ENCODE data around the gene MYLK.
A peak's percentile ranks its signal among the peaks of the same experiment; 100 is the strongest.

MYLK gene

DNA sequence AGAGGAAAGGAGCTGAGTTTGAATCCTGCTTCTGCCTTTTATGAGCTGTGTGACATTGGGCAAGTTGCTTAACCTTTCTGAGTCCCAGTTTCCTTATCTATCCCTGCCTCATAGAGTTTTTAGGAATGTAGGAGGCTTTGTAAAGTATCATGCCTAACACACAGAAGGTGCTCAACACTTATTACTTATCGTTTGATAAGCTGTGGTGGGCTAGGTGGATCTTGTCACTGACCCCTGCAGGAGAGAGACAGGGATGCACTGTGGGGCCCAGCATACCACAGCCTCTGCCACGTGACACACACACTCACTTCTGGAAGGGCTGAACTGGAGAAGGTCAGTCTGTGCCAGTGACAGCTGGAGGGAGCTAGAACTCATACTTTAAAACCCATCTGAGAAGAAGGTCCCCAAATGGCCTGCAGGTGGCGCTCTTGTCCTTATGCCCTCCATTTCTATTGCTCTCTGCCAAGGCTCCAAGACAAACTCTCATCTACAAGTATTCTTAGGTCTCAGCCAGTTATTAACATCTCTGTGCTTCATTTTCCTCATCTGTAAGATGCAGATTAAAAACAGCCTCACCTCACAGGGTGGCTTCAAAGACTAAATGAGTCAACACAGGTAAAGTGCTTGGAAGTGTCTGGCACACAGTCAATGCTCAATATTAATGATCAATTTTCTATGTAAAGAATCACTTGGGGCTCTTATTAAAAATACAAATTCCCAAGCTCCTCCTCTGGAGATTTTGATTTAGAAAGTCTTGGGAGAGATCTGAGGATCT is 241.8 kb downstream of the MYLK start:
- DNase-seq (ENCODE audit: low spot score) = peak; percentile 92

DNA sequence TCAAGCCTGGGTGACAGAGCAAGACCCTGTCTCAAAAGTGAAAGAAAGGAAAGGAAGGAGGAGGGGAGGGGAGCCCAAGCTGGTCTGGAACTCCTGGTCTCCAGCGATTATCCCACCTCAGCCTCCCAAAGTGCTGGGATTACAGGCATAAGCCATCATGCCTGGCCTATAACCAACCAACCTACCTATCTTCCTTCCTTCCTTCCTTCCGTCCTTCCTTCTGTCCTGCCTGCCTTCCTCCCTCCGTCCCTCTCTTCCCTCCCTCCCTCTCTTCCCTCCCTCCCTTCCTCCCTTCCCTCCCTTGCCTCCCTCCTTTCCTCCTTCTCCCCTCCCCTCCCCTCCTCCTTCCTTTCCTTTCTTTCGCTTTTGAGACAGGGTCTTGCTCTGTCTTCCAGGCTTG is 242.6 kb downstream of the MYLK start:
- no peak for DNase-seq (ENCODE audit: low spot score)

DNA sequence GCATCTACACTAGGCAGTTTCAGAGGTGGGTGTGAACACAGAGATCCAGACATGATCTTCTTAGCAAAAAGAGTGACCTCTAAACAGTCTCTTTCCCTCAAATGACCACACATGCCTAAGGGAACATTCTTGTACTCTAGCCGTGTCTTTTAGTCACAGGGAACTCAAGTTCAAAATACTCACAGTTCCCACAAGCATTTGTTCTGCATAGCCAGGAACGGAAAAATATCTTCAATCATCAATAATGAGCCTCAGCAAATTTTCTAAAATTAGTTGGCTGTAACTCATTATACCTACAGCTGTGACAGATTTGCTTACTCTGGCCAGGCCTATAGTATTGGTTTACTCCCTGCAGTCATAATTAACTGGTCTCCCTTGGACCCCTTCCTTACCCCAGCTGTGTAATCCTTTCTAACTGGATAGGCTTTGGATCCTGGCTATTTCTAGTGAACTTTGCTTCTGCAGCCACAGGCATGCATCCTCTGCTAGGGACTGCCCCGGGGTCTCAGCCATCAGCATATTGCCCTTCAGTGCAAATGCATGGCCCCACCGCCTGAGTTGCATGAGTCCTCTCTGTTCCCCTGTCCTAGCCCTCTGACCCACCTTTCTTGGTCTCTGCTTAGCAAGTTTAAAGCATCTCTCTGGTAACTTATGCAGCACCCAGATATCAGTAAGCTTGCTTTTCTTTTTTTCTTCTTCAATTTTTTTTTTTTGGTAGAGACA is 243.2 kb downstream of the MYLK start:
- no peak for DNase-seq (ENCODE audit: low spot score)

DNA sequence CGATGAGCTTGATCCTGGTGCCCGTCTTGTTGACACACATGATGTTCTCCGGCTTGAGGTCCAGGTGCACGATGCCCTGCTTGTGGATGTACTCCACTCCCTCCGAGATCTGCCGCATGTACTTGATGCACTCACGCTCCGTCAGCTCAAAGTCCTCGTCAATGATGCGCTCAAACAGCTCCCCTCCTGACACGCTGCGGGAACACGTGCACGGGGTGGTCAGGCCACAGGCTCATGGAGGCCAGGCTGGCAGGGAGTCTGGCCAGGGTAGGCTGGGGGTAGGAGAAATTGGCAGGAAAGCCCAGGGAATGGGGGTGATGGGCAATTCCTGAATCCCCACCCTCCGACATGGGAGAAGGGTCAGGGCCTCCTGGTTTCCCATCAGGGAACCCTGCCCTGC is 243.8 kb downstream of the MYLK start:
- no peak for DNase-seq (ENCODE audit: low spot score)

- DNase-seq (ENCODE audit: low spot score) = peak; percentile 28
These were observed 245.0 kb downstream of the MYLK start for GRCh38 chr3:123638936-123639689.

- DNase-seq (ENCODE audit: low spot score) = no peak
These were observed 246.3 kb downstream of the MYLK start for GRCh38 chr3:123637841-123638240.

GRCh38 chr3:123637131-123637530 is 247.0 kb downstream of the MYLK start:
- peak; percentile 75 for DNase-seq (ENCODE audit: low spot score)

GRCh38 chr3:123636431-123636841 is 247.7 kb downstream of the MYLK start:
- no peak for DNase-seq (ENCODE audit: low spot score)

DNA sequence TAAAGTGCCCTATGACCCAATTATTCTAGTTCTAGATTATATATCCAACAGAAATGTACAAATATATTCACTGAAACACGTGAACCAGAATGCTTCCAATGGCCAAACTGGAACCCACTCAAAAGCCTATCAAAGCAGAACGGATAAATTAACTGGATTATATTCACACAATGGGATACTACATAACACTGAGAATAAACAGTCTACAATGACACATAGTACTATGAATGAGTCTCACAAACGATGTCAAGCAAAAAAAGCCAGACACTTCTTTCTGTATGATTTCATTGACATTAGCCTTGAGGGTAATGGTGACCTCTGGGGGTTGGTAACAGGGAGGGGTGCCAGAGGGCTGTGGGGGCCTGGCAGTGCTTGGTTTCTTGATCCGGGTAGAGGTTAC is 248.4 kb downstream of the MYLK start:
- no peak for DNase-seq (ENCODE audit: low spot score)

DNA sequence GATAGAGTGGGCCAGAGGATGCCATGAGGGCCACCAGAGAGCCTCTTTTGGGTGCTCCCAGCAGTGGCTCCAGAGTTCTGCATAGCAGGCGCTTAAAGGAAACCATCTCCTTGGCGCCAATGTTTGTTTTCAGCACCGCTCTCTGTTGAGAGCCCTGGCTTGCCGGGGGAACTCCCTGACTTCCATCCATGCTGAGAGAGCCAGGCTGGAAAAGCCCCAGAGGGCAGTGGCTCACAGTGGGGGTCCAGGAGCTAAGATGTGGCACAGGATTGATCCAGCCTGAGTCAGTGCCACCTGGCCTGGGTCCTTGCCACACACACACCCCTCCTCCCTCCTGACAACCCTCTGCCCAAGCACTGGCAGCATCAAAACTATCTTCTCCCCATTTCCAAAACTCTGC is 248.9 kb downstream of the MYLK start:
- peak; percentile 44 for DNase-seq (ENCODE audit: low spot score)

DNA sequence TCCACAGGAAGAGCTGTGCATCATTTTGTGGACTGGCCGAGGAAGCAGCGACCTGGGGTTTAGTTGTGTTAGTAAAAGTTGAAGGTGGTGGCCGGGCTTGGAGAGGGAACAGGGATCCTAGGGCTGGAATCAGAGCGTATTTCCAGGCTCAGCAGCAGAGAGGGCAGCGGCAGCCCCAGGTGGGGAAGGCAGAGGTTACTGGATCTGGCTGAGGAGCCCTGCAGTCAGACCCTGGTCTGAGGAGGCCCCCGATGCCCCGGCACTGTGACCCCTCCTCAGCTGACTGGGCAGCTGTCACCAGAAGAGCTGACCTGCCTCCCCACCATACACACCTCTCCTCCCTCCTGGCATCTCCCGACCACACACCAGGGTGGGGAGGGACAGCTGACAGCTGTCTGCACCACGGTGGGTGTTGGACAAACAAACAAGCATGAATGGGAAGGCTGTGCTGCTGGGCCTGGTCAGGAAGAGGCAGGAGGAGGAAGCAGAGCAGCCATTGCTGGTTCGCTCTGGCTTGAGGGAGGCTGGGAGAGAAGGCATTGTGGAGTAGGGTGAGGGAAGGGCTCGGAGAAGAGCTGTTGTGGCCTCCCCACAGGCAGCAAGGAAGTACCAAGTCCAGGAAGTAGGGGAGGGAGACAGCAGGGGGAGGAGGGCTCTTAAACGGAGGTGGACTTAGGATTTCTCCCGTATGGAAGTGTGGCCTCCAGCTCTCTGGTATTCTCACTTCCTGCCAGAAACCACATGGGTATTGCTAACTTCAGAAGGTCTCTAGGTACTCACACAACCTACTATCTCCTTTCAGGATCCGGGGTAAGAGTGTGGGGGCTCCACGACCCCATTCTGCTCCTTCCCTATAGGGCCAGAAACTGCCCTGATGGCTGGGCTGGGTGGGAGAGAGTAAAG is 249.7 kb downstream of the MYLK start:
- no peak for DNase-seq (ENCODE audit: low spot score)

DNA sequence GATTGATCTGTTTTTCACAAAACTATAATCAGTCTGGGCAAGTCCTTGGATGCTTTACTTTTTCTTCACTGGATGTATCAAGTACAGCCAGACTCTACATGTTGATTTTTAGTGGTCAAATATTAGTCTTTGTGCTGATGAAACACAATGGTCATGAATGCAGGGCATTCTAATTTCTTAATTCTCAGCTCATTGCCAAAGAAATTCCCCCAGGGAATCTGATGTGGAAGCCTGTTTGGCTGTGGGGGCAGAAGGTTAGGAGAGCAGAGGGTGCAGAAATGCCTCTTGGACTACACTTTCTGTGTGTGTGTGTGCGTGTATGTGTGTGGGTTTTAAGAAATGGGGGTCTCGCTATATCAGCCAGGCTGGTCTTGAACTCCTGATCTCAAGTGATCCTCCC is 250.6 kb downstream of the MYLK start:
- DNase-seq (ENCODE audit: low spot score) = no peak

GRCh38 chr3:123632161-123632655 is 251.9 kb downstream of the MYLK start:
- no peak for DNase-seq (ENCODE audit: low spot score)

- no peak for DNase-seq (ENCODE audit: low spot score)
These were observed 254.4 kb downstream of the MYLK start for GRCh38 chr3:123629747-123630047.

GRCh38 chr3:123628996-123629746 is 255.0 kb downstream of the MYLK start:
- DNase-seq (ENCODE audit: low spot score) = no peak

- no peak for DNase-seq (ENCODE audit: low spot score)
These were observed 256.2 kb downstream of the MYLK start for GRCh38 chr3:123627673-123628670.

DNA sequence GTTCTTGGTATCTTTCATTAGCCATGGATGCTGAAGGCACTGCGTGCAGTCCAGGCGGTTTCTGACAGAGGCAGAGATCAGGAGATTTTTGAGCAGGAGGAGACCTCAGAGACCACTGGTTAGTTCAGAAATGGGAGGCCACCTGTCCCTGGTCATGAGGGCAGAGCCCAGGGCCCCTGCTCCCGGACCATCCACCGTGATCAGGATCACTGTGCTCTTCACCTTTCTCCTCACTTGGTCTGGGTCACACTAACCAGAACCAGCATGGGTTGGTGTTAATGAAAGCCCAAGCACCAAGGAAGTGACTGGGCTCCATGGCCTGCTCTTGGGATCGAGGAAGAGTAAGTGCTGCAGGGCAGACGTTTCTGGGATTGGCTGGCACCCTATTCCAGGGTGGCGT is 257.3 kb downstream of the MYLK start:
- DNase-seq (ENCODE audit: low spot score) = no peak

DNA sequence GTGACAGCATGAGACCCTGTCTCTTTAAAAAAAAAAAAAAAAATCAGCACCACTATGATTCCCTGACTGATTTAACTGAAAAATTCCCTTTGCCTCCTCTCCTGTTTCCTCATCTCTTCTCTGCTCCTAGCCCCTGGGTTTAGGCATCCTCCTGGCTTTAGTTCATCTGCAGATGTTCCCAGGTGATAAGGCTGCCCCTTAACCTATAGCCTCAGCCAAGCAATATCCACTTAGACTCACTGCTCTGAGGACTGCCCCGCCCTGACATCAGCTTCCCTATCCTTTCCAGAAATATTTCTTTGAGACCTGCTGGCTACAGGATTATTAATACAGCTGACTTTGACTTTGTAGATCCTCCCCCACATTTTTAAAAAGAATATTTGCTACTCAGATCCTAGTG is 259.8 kb downstream of the MYLK start:
- DNase-seq (ENCODE audit: low spot score) = no peak

- no peak for DNase-seq (ENCODE audit: low spot score)
These were observed 260.7 kb downstream of the MYLK start for GRCh38 chr3:123623346-123623880.

GRCh38 chr3:123622766-123623165 is 261.4 kb downstream of the MYLK start:
- no peak for DNase-seq (ENCODE audit: low spot score)

All from kidney tubule cell (primary cell).